GM12864 (cell line): ENCODE measurements around the gene IGFBP7.

Experiments used
- DNase-seq: peaks from one replicate; pipeline ENCODE4 v3.0.0-alpha.2; 2011; ENCODE audit warnings: low read depth
- H3K4me3 ChIP-seq: 2 replicates; pipeline ENCODE4 v1.5.1; 2011; ENCODE audit warnings: mild to moderate bottlenecking, low read depth, low read length, control low read depth
- TF ChIP-seq, protein P1 (sequence below): IDR thresholded peaks from 2 replicates; pipeline ENCODE4 v1.5.1; 2011; ENCODE audit warnings: low read depth, mild to moderate bottlenecking, moderate library complexity, low read length, control low read depth, inconsistent platforms; ENCODE audit errors: missing control alignments

Gene IGFBP7

DNA sequence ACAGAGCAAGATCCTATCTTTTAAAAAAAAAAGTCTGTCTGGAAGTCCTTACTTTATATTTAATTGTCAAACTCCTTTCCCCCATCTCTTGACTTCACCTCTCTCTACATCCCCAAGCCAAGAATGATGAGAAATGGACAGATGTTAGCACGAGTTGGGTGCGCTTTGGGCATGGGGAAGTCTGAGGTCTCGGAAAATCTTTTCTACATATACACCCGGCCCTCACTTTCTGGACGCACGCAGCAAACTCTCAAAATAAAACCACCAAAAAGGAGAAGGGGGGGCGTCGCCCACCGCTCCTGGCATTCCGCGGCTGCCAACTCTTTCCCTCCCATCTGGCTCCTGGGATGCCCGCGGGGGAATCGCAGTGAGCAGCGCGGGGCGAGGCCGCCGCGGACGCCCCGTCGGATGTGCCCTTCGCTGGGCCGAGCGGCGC, 756 bp downstream of the IGFBP7 start:
- no peak overlapping the region for H3K4me3 ChIP-seq
- TF ChIP-seq, protein P1, sequence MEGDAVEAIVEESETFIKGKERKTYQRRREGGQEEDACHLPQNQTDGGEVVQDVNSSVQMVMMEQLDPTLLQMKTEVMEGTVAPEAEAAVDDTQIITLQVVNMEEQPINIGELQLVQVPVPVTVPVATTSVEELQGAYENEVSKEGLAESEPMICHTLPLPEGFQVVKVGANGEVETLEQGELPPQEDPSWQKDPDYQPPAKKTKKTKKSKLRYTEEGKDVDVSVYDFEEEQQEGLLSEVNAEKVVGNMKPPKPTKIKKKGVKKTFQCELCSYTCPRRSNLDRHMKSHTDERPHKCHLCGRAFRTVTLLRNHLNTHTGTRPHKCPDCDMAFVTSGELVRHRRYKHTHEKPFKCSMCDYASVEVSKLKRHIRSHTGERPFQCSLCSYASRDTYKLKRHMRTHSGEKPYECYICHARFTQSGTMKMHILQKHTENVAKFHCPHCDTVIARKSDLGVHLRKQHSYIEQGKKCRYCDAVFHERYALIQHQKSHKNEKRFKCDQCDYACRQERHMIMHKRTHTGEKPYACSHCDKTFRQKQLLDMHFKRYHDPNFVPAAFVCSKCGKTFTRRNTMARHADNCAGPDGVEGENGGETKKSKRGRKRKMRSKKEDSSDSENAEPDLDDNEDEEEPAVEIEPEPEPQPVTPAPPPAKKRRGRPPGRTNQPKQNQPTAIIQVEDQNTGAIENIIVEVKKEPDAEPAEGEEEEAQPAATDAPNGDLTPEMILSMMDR = no peak
- DNase-seq = no peak

GRCh38 chr4:57106181-57106580, 4.0 kb downstream of the IGFBP7 start:
- no peak for DNase-seq
- H3K4me3 ChIP-seq = no peak overlapping the region
- TF ChIP-seq, protein P1 = no peak

- no peak for DNase-seq
- TF ChIP-seq, protein P1 = no peak
- no peak overlapping the region for H3K4me3 ChIP-seq
Observed at GRCh38 chr4:57104706-57105560, 5.3 kb downstream of the IGFBP7 start.

- no peak overlapping the region for H3K4me3 ChIP-seq
- TF ChIP-seq, protein P1 = no peak
- DNase-seq = no peak
Observed at GRCh38 chr4:57103051-57103450, 7.1 kb downstream of the IGFBP7 start.

GRCh38 chr4:57102050-57102624, 8.0 kb downstream of the IGFBP7 start:
- no peak overlapping the region for H3K4me3 ChIP-seq
- DNase-seq = no peak
- TF ChIP-seq, protein P1 = no peak

GRCh38 chr4:57100979-57101651, 9.1 kb downstream of the IGFBP7 start:
- H3K4me3 ChIP-seq = no peak overlapping the region
- TF ChIP-seq, protein P1 = no peak
- DNase-seq = no peak
